GM21619 (cell line): ENCODE measurements around the gene SLC26A8.
"Not testable (repeated sequence)": the region's sequence is repeated elsewhere in the genome, so short reads cannot be mapped to it uniquely, and the experiment has no call there.

Source experiments
- ATAC-seq: cut with Tn5 transposase; IDR thresholded peaks from one replicate; pipeline ENCODE4 v1.9.1; 2021; ENCODE audit not compliant: unreplicated experiment

SLC26A8 gene

DNA sequence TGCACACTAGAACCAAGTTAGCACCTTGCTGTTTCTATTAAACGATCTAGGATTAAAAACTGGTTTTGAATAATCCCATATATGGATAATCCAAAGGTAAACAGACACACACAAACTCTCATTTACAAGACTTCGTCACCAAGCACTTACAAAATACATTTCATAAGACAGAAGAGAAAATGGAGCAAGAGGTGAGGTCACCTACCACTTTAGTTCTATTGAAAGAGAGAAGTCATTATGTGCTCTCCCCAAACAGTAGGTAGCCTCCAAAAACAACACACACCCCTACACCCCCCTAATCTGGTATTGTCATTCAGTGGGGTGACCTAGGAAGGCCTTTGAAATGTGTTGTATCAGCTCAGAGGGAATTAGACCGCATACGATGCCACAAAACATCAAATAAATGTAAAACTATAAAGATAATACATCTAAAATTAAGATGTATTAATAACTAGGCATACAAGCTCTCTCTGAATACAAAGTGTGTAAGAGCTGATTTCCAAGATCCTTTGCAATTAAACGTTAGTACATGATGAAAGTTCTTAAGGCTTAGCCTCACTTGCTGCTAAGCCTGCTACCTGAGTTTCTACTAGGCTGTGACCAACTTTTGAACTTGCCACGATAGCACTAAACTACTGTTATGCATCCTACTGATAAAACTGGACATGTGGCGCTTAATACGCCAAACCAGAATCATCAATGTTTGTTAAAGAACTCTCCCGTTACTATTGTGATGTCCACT, 105.2 kb downstream of the SLC26A8 start:
- ATAC-seq: no peak

- ATAC-seq: not testable (repeated sequence)
Observed at GRCh38 chr6:35916893-35917292, 107.5 kb downstream of the SLC26A8 start.

DNA sequence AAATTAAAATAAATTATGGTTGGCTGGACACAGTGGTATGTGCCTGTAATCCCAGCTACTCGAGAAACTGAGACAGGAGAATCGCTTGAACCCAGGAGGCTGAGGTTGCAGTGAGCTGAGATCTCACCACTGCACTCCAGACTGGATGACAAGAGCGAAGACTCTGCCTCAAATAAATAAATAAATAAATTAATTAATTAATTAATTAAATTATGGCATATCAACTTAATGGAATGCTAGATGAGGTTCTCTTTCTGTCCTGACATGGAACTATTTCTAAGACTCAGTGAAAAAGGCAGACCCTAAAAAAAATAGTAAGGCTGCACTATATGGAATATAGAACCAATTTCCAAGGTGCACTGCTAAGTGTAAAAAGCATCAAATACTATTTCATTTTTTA, 108.4 kb downstream of the SLC26A8 start:
- ATAC-seq: no peak

DNA sequence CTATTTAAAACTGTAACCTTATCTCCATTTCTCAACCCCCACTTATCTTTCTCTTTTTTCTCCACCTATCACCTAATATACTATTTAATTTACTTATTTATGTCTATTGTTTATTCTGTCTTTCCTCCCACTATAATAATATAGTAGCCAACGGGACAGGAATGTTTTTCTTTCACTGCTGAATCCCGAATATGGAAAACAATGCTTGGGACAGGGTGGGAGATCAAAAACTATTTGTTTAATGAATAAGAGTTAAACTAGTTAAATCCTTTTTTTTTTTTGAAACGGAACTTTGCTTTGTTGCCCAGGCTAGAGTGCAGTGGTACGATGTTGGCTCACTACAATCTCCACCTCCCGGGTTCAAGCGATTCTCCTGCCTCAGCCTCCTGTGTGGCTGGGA, 109.9 kb downstream of the SLC26A8 start:
- ATAC-seq: no peak

DNA sequence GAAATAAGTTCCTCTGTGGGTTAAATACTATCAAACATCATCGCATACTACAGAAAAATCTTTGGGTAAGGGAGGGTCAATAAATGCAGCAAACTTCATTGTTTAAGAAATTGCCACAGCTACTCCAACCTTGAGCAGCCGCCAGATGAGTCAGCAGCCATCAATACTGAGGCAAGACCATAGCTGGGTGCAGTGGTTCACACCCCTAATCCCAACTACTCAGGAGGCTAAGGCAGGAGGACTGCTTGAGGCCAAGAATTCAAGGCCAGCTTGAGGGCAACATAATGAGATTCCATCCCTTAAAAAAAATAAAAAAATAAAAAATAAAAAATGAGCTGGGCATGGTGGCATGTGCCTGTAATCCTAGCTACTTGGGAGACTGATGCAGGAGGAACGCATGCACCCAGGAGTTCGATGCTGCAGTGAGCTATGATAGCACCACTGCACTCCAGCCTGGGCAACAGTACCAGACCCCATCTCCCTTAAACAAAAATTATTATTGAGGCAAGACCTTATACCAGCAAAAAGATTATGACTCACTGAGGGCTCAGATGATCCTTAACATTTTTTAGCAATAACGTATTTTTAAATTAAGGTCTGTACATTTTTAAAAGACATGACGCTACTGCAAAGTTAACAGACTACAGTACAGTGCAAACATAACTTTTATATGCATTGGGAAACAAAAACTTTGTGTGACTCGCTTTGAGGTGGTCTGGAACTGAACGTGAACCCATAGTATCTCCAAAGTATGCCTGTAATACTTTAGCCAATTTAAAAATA, 112.4 kb downstream of the SLC26A8 start:
- no peak for ATAC-seq

DNA sequence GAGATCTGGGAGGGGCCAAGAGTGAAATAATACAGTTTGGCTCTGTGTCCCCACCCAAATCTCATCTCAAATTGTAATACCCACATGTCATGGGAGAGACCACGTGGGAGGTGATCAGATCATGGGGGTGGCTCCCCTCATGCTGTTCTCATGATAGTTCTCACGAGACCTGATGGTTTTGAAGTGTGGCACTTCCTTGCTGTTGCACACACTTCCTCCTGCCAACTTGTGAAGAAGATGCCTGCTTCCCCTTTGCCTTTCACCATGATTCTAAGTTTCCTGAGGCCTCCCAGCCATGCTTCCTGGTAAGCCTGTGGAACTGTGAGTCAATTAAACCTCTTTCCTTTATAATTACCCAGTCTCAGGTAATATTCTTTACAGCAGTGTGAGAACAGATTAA, 114.9 kb downstream of the SLC26A8 start:
- not testable (repeated sequence) for ATAC-seq

GRCh38 chr6:35908753-35909401, 115.6 kb downstream of the SLC26A8 start:
- ATAC-seq: not testable (repeated sequence)

DNA sequence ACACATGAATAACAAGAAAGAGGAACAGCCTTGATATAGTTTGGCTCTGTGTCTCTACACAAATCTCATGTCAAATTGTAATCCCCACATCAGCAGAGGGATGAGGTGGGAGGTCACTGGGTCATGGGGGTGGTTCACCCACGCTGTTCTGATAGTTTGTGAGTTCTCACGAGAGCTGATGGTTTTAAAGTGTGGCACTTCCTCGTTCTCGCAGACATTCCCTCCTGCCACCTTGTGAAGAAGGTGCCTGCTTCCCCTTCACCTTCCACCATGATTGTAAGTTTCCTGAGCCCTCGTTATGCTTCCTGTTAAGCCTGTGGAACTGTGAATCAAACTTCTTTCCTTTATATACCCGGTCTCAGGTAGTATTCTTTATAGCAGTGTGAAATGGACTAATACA, 116.7 kb downstream of the SLC26A8 start:
- no peak for ATAC-seq

DNA sequence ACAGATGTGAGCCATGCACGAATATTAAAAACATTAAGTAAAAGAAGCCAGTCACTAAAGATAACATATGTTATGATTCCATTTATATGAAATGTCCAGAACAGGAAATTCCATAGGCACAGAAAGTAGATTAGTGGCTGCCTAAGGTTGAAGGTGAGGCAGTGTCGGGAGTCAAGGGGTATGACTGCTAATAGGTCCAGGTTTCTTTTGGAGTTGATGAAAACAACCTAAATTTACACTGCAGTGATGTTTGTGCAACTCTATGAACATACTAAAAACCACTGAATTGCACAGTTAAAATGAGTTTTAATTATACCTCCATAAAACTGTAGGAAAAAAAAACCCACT, 118.0 kb downstream of the SLC26A8 start:
- no peak for ATAC-seq

GRCh38 chr6:35905841-35906498, 118.5 kb downstream of the SLC26A8 start:
- ATAC-seq: no peak

DNA sequence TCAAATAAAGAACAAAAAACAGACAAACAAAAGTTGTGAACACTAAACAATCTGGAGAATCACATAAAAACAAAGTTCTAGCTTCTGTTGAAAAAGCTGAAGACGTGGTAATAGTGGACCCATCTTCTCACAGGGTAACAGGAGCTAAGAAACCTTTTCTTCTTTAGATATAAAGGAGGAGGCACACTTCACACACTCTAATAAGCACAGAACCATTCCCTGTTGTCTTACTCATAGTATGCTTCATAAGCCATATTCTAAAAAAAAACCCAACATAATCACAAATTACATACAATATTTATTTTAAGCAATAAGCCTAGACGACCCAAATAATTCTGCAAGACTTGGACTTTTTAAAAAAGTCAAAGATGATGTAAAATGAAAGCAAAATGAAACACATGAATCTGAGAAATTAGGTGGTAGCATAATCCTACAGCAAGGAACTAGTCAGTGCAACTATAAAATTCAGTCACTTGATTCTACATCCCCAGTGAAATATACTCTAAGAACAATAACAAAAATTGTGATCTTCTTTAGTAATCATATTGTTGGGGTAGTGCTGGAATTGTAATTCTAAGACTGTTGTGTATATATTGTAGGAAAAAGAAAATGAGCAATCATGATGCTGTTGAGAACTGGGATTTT, 119.2 kb downstream of the SLC26A8 start:
- ATAC-seq: no peak

- no peak for ATAC-seq
Observed at GRCh38 chr6:35903679-35904078, 120.8 kb downstream of the SLC26A8 start.

GRCh38 chr6:35900448-35900847, 124.0 kb downstream of the SLC26A8 start:
- ATAC-seq: no peak

- ATAC-seq: no peak
Observed at GRCh38 chr6:35898003-35898402, 126.4 kb downstream of the SLC26A8 start.

GRCh38 chr6:35897486-35897885, 127.0 kb downstream of the SLC26A8 start:
- no peak for ATAC-seq

DNA sequence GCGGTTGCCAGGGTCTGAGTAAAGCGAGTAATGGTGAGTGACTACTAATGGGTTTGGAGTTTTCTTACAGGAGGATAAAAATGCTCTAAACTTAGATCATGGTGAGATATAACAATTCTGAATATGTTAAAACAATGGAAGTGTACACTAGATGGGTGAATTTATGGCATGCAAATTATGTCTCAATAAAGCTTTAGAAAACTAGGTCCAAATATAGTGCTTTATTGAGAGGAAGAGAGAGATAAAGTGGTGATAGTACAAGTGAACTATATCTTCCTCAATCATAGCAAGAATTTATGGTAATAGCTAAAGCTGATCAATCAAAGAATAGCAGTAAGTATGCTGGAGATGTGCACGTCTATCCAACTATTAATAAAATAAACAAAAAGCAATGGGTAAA, 127.4 kb downstream of the SLC26A8 start:
- ATAC-seq: no peak

DNA sequence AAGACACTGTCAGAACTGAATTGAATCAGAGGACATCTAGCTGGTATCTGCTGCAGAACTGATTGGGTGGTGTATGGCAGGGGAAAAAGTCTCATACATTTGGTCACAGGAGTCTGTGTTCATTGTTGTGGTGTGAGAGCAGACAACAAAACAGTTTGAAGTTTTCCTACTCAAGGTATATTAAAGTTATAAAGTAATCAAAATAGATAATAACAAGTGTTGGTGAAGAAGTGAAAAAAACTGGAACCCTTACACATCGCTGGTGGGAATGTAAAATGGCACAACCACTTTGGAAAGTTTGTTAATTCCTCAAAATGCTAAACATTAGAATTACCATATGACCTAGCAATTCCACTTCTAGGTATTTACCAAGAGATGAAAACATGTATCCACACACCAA, 128.2 kb downstream of the SLC26A8 start:
- no peak for ATAC-seq

GRCh38 chr6:35895560-35895959, 128.9 kb downstream of the SLC26A8 start:
- ATAC-seq: no peak

- no peak for ATAC-seq
Observed at GRCh38 chr6:35894776-35895175, 129.7 kb downstream of the SLC26A8 start.
